ES-I3 (cell line): ENCODE results near the gene GSE1.
"Not testable (repeated sequence)": the region's sequence is repeated elsewhere in the genome, so short reads cannot be mapped to it uniquely, and the experiment has no call there.

Experiments used
- H3K36me3 ChIP-seq: 2 replicates; pipeline ENCODE4 v1.6.1; 2013; ENCODE audit warnings: mild to moderate bottlenecking, low read length, control low read depth, moderate library complexity; ENCODE audit not compliant: insufficient read depth
- H3K4me1 ChIP-seq: 2 replicates; pipeline ENCODE4 v1.6.1; 2013; ENCODE audit warnings: mild to moderate bottlenecking, control low read depth, low read length; ENCODE audit not compliant: insufficient read depth
- H3K9ac ChIP-seq: 2 replicates; pipeline ENCODE4 v1.6.1; 2013; ENCODE audit warnings: low read depth, mild to moderate bottlenecking, low read length, moderate library complexity
- H3K9me3 ChIP-seq: 2 replicates; pipeline ENCODE4 v1.6.1; 2013; ENCODE audit warnings: mild to moderate bottlenecking, low read length, moderate library complexity; ENCODE audit not compliant: control insufficient read depth, insufficient read depth

Gene GSE1

GRCh38 chr16:85582229-85582991 lies 30.7 kb upstream of the GSE1 start:
- Histone ChIP-seq H3K9me3 (no peaks in the 10 kb centered on the region), H3K9ac (peak overlapping the region; percentile 22), H3K36me3 (no peaks in the 10 kb centered on the region), H3K4me1 (peaks cover 65% of the 10 kb centered on the region)

- Histone ChIP-seq H3K36me3 (no peaks in the 10 kb centered on the region), H3K4me1 (peaks cover 68% of the 10 kb centered on the region), H3K9ac (peak overlapping the region; percentile 22), H3K9me3 (no peaks in the 10 kb centered on the region)
Measured at GRCh38 chr16:85583491-85584181, 29.5 kb upstream of the GSE1 start.

GRCh38 chr16:85584267-85584666 lies 28.9 kb upstream of the GSE1 start:
- Histone ChIP-seq H3K9ac (peak overlapping the region; percentile 14; the same call in 1 of the 2 replicates), H3K4me1 (peaks cover 65% of the 10 kb centered on the region), H3K36me3 (no peaks in the 10 kb centered on the region), H3K9me3 (no peaks in the 10 kb centered on the region)

- Histone ChIP-seq H3K9me3 (no peaks in the 10 kb centered on the region), H3K36me3 (no peaks in the 10 kb centered on the region), H3K4me1 (peaks cover 60% of the 10 kb centered on the region), H3K9ac (no peak overlapping the region)
Measured at GRCh38 chr16:85584819-85585282, 28.3 kb upstream of the GSE1 start.

GRCh38 chr16:85585711-85586110 lies 27.4 kb upstream of the GSE1 start:
- H3K36me3 ChIP-seq, result no peaks in the 10 kb centered on the region
- peaks cover 52% of the 10 kb centered on the region for H3K4me1 ChIP-seq
- no peaks in the 10 kb centered on the region for H3K9me3 ChIP-seq
- H3K9ac ChIP-seq, result no peak overlapping the region

- H3K4me1 ChIP-seq, result peaks cover 48% of the 10 kb centered on the region
- no peak overlapping the region for H3K9ac ChIP-seq
- H3K9me3 ChIP-seq, result no peaks in the 10 kb centered on the region
Measured at GRCh38 chr16:85586380-85587104, 26.6 kb upstream of the GSE1 start.

GRCh38 chr16:85587762-85588556 lies 25.2 kb upstream of the GSE1 start:
- H3K9me3 ChIP-seq, result no peaks in the 10 kb centered on the region
- H3K9ac ChIP-seq, result no peak overlapping the region
- H3K4me1 ChIP-seq, result peaks cover 37% of the 10 kb centered on the region
- no peaks in the 10 kb centered on the region for H3K36me3 ChIP-seq

More at GRCh38 chr16:85586380-85587104, 26.6 kb upstream of the GSE1 start:
- no peaks in the 10 kb centered on the region for H3K36me3 ChIP-seq

GRCh38 chr16:85588562-85589503 lies 24.3 kb upstream of the GSE1 start:
- no peak overlapping the region for H3K9ac ChIP-seq
- H3K36me3 ChIP-seq, result no peaks in the 10 kb centered on the region
- no peaks in the 10 kb centered on the region for H3K9me3 ChIP-seq
- H3K4me1 ChIP-seq, result peaks cover 31% of the 10 kb centered on the region

- Histone ChIP-seq H3K4me1 (peaks cover 25% of the 10 kb centered on the region), H3K9ac (no peak overlapping the region), H3K36me3 (no peaks in the 10 kb centered on the region), H3K9me3 (no peaks in the 10 kb centered on the region)
Measured at GRCh38 chr16:85589688-85590505, 23.2 kb upstream of the GSE1 start.

GRCh38 chr16:85590506-85590832 lies 22.7 kb upstream of the GSE1 start:
- no peaks in the 10 kb centered on the region for H3K36me3 ChIP-seq
- H3K9me3 ChIP-seq, result no peaks in the 10 kb centered on the region
- peaks cover 23% of the 10 kb centered on the region for H3K4me1 ChIP-seq
- H3K9ac ChIP-seq, result no peak overlapping the region

GRCh38 chr16:85591381-85591780 lies 21.7 kb upstream of the GSE1 start:
- Histone ChIP-seq H3K4me1 (peaks cover 20% of the 10 kb centered on the region), H3K36me3 (no peaks in the 10 kb centered on the region)

GRCh38 chr16:85592277-85592676 lies 20.8 kb upstream of the GSE1 start:
- not testable (repeated sequence) for H3K9ac ChIP-seq, H3K9me3 ChIP-seq, H3K36me3 ChIP-seq
- peaks cover 19% of the 10 kb centered on the region for H3K4me1 ChIP-seq

More at GRCh38 chr16:85591381-85591780, 21.7 kb upstream of the GSE1 start:
- Histone ChIP-seq H3K9ac (no peak overlapping the region), H3K9me3 (no peaks in the 10 kb centered on the region)
